Osteoblast (primary cell): ENCODE measurements around the gene SNED1. TPM values are rescaled to one million over a fixed set of nuclear protein-coding genes. Genes with fewer than 3 reads are reported as not detected.

Experiments
- DNase-seq: peaks from one replicate; pipeline ENCODE4 v3.0.0; 2011; ENCODE audit warnings: low spot score, mixed read lengths; ENCODE audit not compliant: insufficient read length; ENCODE audit errors: missing footprints
- H2AFZ ChIP-seq: 2 replicates; pipeline ENCODE4 v1.6.0; 2011; ENCODE audit warnings: mild to moderate bottlenecking, low read length
- H3K27ac ChIP-seq: 2 replicates; pipeline ENCODE4 v1.5.1; 2011; ENCODE audit warnings: mild to moderate bottlenecking, low read depth, low read length, moderate library complexity
- H3K27me3 ChIP-seq: 2 replicates; pipeline ENCODE4 v1.6.0; 2012; ENCODE audit warnings: mild to moderate bottlenecking, control low read depth, inconsistent platforms, low read length, moderate library complexity; ENCODE audit not compliant: insufficient read depth
- H3K36me3 ChIP-seq: 2 replicates; pipeline ENCODE4 v1.5.1; 2011; ENCODE audit warnings: mild to moderate bottlenecking, low read length, control low read depth, moderate library complexity; ENCODE audit not compliant: insufficient read depth
- H3K4me1 ChIP-seq: 2 replicates; pipeline ENCODE4 v1.5.1; 2011; ENCODE audit warnings: mild to moderate bottlenecking, low read length, control low read depth, moderate library complexity; ENCODE audit not compliant: insufficient read depth
- H3K4me2 ChIP-seq: 2 replicates; pipeline ENCODE4 v1.6.0; 2011; ENCODE audit warnings: mild to moderate bottlenecking, low read length; ENCODE audit not compliant: insufficient read depth
- H3K4me3 ChIP-seq: fragments of 200-600 bp; sonication (generic); 3 replicates; pipeline ENCODE4 v1.5.1; 2012; ENCODE audit warnings: mild to moderate bottlenecking, low read length, inconsistent platforms; ENCODE audit not compliant: insufficient read depth
- H3K79me2 ChIP-seq: 2 replicates; pipeline ENCODE4 v1.6.0; 2012; ENCODE audit warnings: mild to moderate bottlenecking, low read length, control low read depth, inconsistent platforms; ENCODE audit not compliant: insufficient read depth
- H3K9me3 ChIP-seq: 2 replicates; pipeline ENCODE4 v1.5.1; 2011; ENCODE audit warnings: low read depth, low read length, control low read depth
- H4K20me1 ChIP-seq: 2 replicates; pipeline ENCODE4 v1.6.0; 2012; ENCODE audit warnings: mild to moderate bottlenecking, low read length, control low read depth; ENCODE audit not compliant: insufficient read depth
- CTCF ChIP-seq: IDR thresholded peaks from 2 replicates; pipeline ENCODE4 v1.5.1; 2011; ENCODE audit warnings: mild to moderate bottlenecking, low read depth, low read length, moderate library complexity; ENCODE audit errors: extremely low read depth
- total RNA-seq: library from RNA; depleted of rRNA; stranded (reverse); fragments of >200 nt; gene quantifications from 2 replicates; pipeline ENCODE4 v1.2.3, GENCODE V29; 2012

SNED1 gene
- total RNA-seq, 1 donor: 94.8 TPM

DNA sequence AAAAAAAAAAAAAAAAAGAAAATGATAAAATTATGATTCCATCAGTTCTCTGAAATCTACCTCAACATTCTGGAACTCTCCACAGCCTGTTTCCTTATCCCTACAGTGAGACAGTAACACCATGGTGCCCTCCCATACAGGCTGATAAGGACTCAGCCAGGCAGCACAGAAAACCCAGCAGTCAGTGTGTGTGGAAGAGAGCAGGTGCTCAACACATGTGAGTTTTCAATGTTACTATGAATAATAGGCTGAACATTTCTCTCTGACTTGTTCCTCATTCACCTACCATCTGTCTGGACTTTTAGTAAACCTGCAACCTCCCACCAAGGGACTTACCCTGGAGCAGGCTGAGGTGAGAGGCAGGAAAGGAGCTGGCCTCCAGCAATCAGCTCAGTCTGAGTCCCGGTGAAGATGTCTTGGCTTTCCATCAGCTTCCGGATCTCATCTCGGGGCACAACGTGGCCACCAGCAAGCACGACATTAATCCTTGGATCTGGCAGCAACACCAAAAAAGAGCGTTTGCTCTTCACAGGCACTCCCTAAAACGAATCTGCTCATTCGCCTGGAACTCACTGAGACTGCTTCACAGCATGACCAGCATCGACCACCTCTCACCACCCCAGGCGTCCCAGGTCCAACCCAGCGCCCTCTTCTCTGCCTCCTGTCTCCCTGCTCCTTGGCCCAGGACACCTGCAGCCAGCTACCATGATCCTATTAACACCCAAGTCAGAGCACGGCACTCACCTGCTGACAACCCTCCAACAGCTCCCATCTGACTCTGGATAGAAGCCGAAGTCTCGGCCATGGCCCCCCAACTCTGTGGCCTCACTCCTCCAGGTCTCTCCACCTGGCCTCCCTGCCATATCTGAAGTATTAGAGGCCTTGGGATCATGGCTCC, 134.4 kb downstream of the SNED1 start:
- no peak for TF ChIP-seq CTCF
- no peak overlapping the region for H3K27ac ChIP-seq
- H3K9me3 ChIP-seq: no peaks in the 10 kb centered on the region
- H2AFZ ChIP-seq: no peak overlapping the region
- H3K27me3 ChIP-seq: no peaks in the 10 kb centered on the region
- no peaks in the 10 kb centered on the region for H3K4me1 ChIP-seq
- H3K4me2 ChIP-seq: no peak overlapping the region
- H4K20me1 ChIP-seq: no peaks in the 10 kb centered on the region
- no peaks in the 10 kb centered on the region for H3K36me3 ChIP-seq
- no peak overlapping the region for H3K4me3 ChIP-seq
- DNase-seq: peak; percentile 48
- H3K79me2 ChIP-seq: no peaks in the 10 kb centered on the region

GRCh38 chr2:241133436-241133820, 135.0 kb downstream of the SNED1 start:
- Histone ChIP-seq H3K27ac (no peak overlapping the region), H3K27me3 (no peaks in the 10 kb centered on the region), H3K4me3 (no peak overlapping the region), H3K79me2 (no peaks in the 10 kb centered on the region), H2AFZ (no peak overlapping the region), H3K36me3 (no peaks in the 10 kb centered on the region), H3K9me3 (no peaks in the 10 kb centered on the region), H4K20me1 (no peaks in the 10 kb centered on the region), H3K4me1 (no peaks in the 10 kb centered on the region), H3K4me2 (no peak overlapping the region)
- peak; percentile 77 for DNase-seq
- TF ChIP-seq CTCF: no peak

DNA sequence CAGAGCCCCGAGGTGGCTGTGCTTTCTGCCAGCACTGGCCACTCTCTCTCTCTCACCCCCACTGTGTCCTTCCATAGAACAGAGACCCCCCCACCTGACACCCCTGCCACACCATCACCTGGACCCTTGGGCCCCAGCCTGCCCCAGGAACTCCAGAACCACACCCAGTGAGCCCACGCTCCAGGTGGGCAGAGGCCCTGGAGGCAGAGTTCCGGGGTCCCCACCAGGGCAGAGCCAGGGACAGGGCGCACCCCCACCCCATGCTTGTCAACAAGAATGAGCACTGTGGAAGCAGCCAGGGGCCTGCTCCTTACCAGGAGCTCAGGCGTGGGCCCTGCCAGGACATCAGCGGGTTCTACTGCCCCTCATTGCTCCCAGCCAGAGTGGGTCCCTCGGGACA, 136.3 kb downstream of the SNED1 start:
- Histone ChIP-seq H3K27me3 (no peaks in the 10 kb centered on the region), H3K36me3 (no peaks in the 10 kb centered on the region), H3K4me3 (no peak overlapping the region), H2AFZ (no peak overlapping the region), H4K20me1 (no peaks in the 10 kb centered on the region), H3K27ac (no peak overlapping the region), H3K4me2 (no peak overlapping the region), H3K4me1 (no peaks in the 10 kb centered on the region), H3K9me3 (no peaks in the 10 kb centered on the region), H3K79me2 (no peaks in the 10 kb centered on the region)
- peak; percentile 65 for DNase-seq
- no peak for TF ChIP-seq CTCF

GRCh38 chr2:241135737-241136136, 137.3 kb downstream of the SNED1 start:
- H3K79me2 ChIP-seq: no peaks in the 10 kb centered on the region
- H4K20me1 ChIP-seq: no peaks in the 10 kb centered on the region
- no peaks in the 10 kb centered on the region for H3K4me1 ChIP-seq
- no peaks in the 10 kb centered on the region for H3K36me3 ChIP-seq
- DNase-seq: peak; percentile 60
- no peak overlapping the region for H3K4me2 ChIP-seq
- H3K4me3 ChIP-seq: no peak overlapping the region
- H3K9me3 ChIP-seq: no peaks in the 10 kb centered on the region
- no peak overlapping the region for H3K27ac ChIP-seq
- TF ChIP-seq CTCF: no peak
- no peaks in the 10 kb centered on the region for H3K27me3 ChIP-seq
- no peak overlapping the region for H2AFZ ChIP-seq
